Measurements from ENCODE around the gene SCAF11.
"Not testable (repeated sequence)": the region's sequence is repeated elsewhere in the genome, so short reads cannot be mapped to it uniquely, and the experiment has no call there.

DNA sequence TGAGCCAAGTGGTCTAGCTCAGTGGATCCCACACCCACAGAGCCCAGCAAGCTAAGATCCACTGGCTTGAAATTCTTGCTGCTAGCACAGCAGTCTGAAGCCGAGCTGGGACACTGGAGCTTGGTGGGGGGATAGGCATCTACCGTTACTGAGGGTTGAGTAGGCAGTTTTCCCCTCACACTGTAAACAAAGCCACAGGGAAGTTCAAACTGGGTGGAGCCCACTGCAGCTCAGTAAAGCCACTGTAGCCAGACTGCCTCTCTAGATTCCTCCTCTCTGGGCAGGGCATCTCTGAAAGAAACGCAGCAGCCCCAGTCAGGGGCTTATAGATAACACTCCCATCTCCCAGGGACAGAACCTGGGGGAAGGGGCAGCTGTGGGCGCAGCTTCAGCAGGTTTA, 46.7 kb upstream of the SCAF11 start:
- TF ChIP-seq CTCF (optimal IDR thresholded peaks at IDR 0.05 in 1 of 3, IDR thresholded peaks at IDR 0.05 in 1 of 3, conservative IDR thresholded peaks at IDR 0.05 in 1 of 3; ENCODE audit: extremely low read depth in 1 of 3, insufficient read depth in 2 of 3, low read length in 3 of 3); EZH2 (IDR thresholded peaks at IDR 0.05; ENCODE audit: low read length): not testable (repeated sequence)

Measured in keratinocyte (primary cell).